Caco-2 (cell line): ENCODE results near the gene KMT5B. TPM values are rescaled to one million over a fixed set of nuclear protein-coding genes. Genes with fewer than 3 reads are reported as not detected.

ENCODE experiments used
- BruUV-seq: library from RNA; stranded (reverse); fragments of 400-500 nt; replicated peaks from 2 replicates; lab custom pipeline; 2021; lab: Mats Ljungman, UMichigan
- CTCF ChIA-PET: fragments of 300-600 bp; sonication (Branson Sonifier 250); formaldehyde crosslinking; loops from one replicate; lab custom pipeline; 2022; ENCODE audit warnings: antibody characterized with exemption; lab: Charles Lee
- POLR2A ChIA-PET: fragments of 300-600 bp; sonication (Branson Sonifier 250); formaldehyde crosslinking; loops from one replicate; lab custom pipeline; 2022; ENCODE audit warnings: antibody characterized with exemption; lab: Charles Lee
- DNase-seq, 2 experiments: peaks; one replicate each; pipeline versions ENCODE4 v3.0.0 to v3.0.0-alpha.2; 2020 to 2022
- H3K27me3 ChIP-seq: replicated peaks from 2 replicates; pipeline ENCODE4 v1.6.0; 2011; ENCODE audit warnings: low read length; ENCODE audit not compliant: control insufficient read depth, insufficient read depth
- H3K36me3 ChIP-seq: 2 replicates; pipeline ENCODE4 v1.5.1; 2011; ENCODE audit warnings: low read length; ENCODE audit not compliant: control insufficient read depth, insufficient read depth
- H3K4me1 ChIP-seq: fragments of 250-450 bp; sonication (Bioruptor Pico); 2 replicates; pipeline ENCODE4 v1.5.1; 2020; ENCODE audit warnings: mild to moderate bottlenecking
- H3K4me3 ChIP-seq: 2 replicates; pipeline ENCODE4 v1.5.1; 2011; ENCODE audit warnings: low read depth, mild to moderate bottlenecking, control low read depth, low read length
- H3K9me3 ChIP-seq: fragments of 250-450 bp; sonication (Bioruptor Pico); 2 replicates; pipeline ENCODE4 v1.5.1; 2020; ENCODE audit warnings: mild to moderate bottlenecking, moderate library complexity
- H3K27ac Mint-ChIP-seq: one replicate; pipeline ENCODE4 v1.8.0; 2022; ENCODE audit warnings: mixed read lengths; ENCODE audit not compliant: unreplicated experiment
- H3K27me3 Mint-ChIP-seq: one replicate; pipeline ENCODE4 v1.8.0; 2022; ENCODE audit warnings: mixed read lengths; ENCODE audit not compliant: insufficient read depth, unreplicated experiment
- H3K36me3 Mint-ChIP-seq: one replicate; pipeline ENCODE4 v1.8.0; 2022; ENCODE audit warnings: mild to moderate bottlenecking, mixed read lengths; ENCODE audit not compliant: insufficient read depth, unreplicated experiment
- H3K4me1 Mint-ChIP-seq: one replicate; pipeline ENCODE4 v1.8.0; 2022; ENCODE audit warnings: low read depth, mixed read lengths; ENCODE audit not compliant: unreplicated experiment
- H3K4me3 Mint-ChIP-seq: one replicate; pipeline ENCODE4 v1.8.0; 2022; ENCODE audit warnings: mild to moderate bottlenecking, moderate library complexity, mixed read lengths; ENCODE audit not compliant: unreplicated experiment
- H3K9me3 Mint-ChIP-seq: one replicate; pipeline ENCODE4 v1.8.0; 2022; ENCODE audit warnings: mixed read lengths; ENCODE audit not compliant: unreplicated experiment
- CTCF ChIP-seq, 2 experiments: fragments of 200-600 bp in 1 of 2; IDR thresholded peaks; 1 replicate in 1 of 2; 2 replicates in 1 of 2; pipeline versions ENCODE4 v1.5.1 to v1.8.0; 2011 to 2022; ENCODE audit warnings: antibody characterized with exemption in 1 of 2, control low read depth in 1 of 2, inconsistent platforms in 1 of 2, low read depth in 1 of 2, low read length in 1 of 2, mild to moderate bottlenecking in 1 of 2, moderate library complexity in 1 of 2; ENCODE audit not compliant: insufficient read depth in 1 of 2, severe bottlenecking in 1 of 2, unreplicated experiment in 1 of 2
- intact Hi-C: fragments of 100-400 bp; cut with micrococcal nuclease; formaldehyde crosslinking; loops from one replicate; pipeline ENCODE4 v1.10.0; 2022; ENCODE audit not compliant: unreplicated experiment
- total RNA-seq: library from RNA; stranded (reverse); gene quantifications from 2 replicates; pipeline ENCODE4 v1.2.3, GENCODE V29; 2022

KMT5B gene
- total RNA-seq, 1 experiment from 2014 or later = 91.2 TPM

- 0 out of 2 replicates have a peak, but pooled peaks cover 5% of the 10 kb centered on the region for H3K36me3 ChIP-seq
- peaks cover 28% of the 10 kb centered on the region for H3K4me1 Mint-ChIP-seq
- no peak for TF ChIP-seq CTCF (IDR thresholded peaks at IDR 0.05; ENCODE audit: insufficient read depth in 1 of 2, low read depth in 1 of 2, low read length in 1 of 2, severe bottlenecking in 1 of 2, unreplicated experiment in 1 of 2)
- CTCF ChIA-PET = interaction anchor here (0.6 kb wide), 1 partner anchor 96 kb away, joined by 3 read pairs; no protein-coding TSS in a partner anchor
- peaks cover 89% of the 10 kb centered on the region for H3K36me3 Mint-ChIP-seq
- H3K4me3 Mint-ChIP-seq = no peak overlapping the region
- H3K4me1 ChIP-seq = peaks cover 37% of the 10 kb centered on the region
- no TSS peak for BruUV-seq
- H3K27me3 Mint-ChIP-seq = no peaks in the 10 kb centered on the region
- POLR2A ChIA-PET = no interaction called here
- no peak overlapping the region for H3K4me3 ChIP-seq
- no peak overlapping the region for H3K27ac Mint-ChIP-seq
- H3K9me3 ChIP-seq = no peaks in the 10 kb centered on the region
- intact Hi-C loops = loop anchor here (10.0 kb wide), 1 partner anchor 160 kb away; the partner anchor contains the start of gene C11orf24
- DNase-seq = peak in 1 of 2 experiments; percentile 19
- no peaks in the 10 kb centered on the region for H3K27me3 ChIP-seq
- H3K9me3 Mint-ChIP-seq = no peaks in the 10 kb centered on the region
These were observed 97.8 kb downstream of the KMT5B start for GRCh38 chr11:68115285-68115684.

GRCh38 chr11:68113986-68114385 lies 99.1 kb downstream of the KMT5B start:
- Mint-ChIP-seq H3K27ac (peak overlapping the region; percentile 21), H3K27me3 (no peaks in the 10 kb centered on the region), H3K9me3 (no peaks in the 10 kb centered on the region), H3K4me3 (no peak overlapping the region), H3K4me1 (peaks cover 28% of the 10 kb centered on the region), H3K36me3 (peaks cover 87% of the 10 kb centered on the region)
- H3K4me1 ChIP-seq = peaks cover 33% of the 10 kb centered on the region
- DNase-seq = no peak
- BruUV-seq = no TSS peak
- TF ChIP-seq CTCF (IDR thresholded peaks at IDR 0.05; ENCODE audit: insufficient read depth in 1 of 2, low read depth in 1 of 2, low read length in 1 of 2, severe bottlenecking in 1 of 2, unreplicated experiment in 1 of 2) = no peak
- intact Hi-C loops = loop anchor here (10.0 kb wide), 1 partner anchor 161 kb away; the partner anchor contains the start of gene C11orf24
- H3K9me3 ChIP-seq = no peaks in the 10 kb centered on the region
- no peak overlapping the region for H3K4me3 ChIP-seq
- CTCF ChIA-PET = interaction anchor here (0.7 kb wide), 1 partner anchor 19 kb away, joined by 5 read pairs; no protein-coding TSS in a partner anchor
- POLR2A ChIA-PET = interaction anchor here (0.7 kb wide), 2 partner anchors 8 to 12 kb away, joined by 8 to 9 read pairs; no protein-coding TSS in a partner anchor
- H3K36me3 ChIP-seq = peaks cover 7% of the 10 kb centered on the region; the same call in 1 of the 2 replicates
- no peaks in the 10 kb centered on the region for H3K27me3 ChIP-seq

- H3K4me1 Mint-ChIP-seq = peaks cover 35% of the 10 kb centered on the region
- H3K36me3 Mint-ChIP-seq = peaks cover 61% of the 10 kb centered on the region
- Histone ChIP-seq H3K4me3 (no peak overlapping the region), H3K36me3 (peaks cover 3% of the 10 kb centered on the region; the same call in 1 of the 2 replicates), H3K27me3 (no peaks in the 10 kb centered on the region), H3K4me1 (peaks cover 37% of the 10 kb centered on the region), H3K9me3 (no peaks in the 10 kb centered on the region)
- peak overlapping the region; percentile 39 for H3K4me3 Mint-ChIP-seq
- POLR2A ChIA-PET = no interaction called here
- intact Hi-C loops = loop anchor here (5.0 kb wide), 3 partner anchors 40 to 100 kb away; no protein-coding TSS in a partner anchor
- H3K9me3 Mint-ChIP-seq = no peaks in the 10 kb centered on the region
- DNase-seq = no peak
- CTCF ChIA-PET = interaction anchor here (1.0 to 1.1 kb wide), 2 partner anchors 10 to 101 kb away, joined by 3 to 4 read pairs; no protein-coding TSS in a partner anchor
- BruUV-seq = no TSS peak
- no peak for TF ChIP-seq CTCF (IDR thresholded peaks at IDR 0.05; ENCODE audit: insufficient read depth in 1 of 2, low read depth in 1 of 2, low read length in 1 of 2, severe bottlenecking in 1 of 2, unreplicated experiment in 1 of 2)
- no peaks in the 10 kb centered on the region for H3K27me3 Mint-ChIP-seq
- H3K27ac Mint-ChIP-seq = peak overlapping the region; percentile 59
These were observed 105.4 kb downstream of the KMT5B start for GRCh38 chr11:68107689-68108088.
